Fibroblast of villous mesenchyme (primary cell): ENCODE results near the gene RAB40B. TPM values are rescaled to one million over a fixed set of nuclear protein-coding genes. Genes with fewer than 3 reads are reported as not detected.

Source experiments
- DNase-seq: peaks from one replicate; pipeline ENCODE4 v3.0.0-alpha.2; 2010; ENCODE audit warnings: low read depth
- H3K4me3 ChIP-seq: 2 replicates; pipeline ENCODE4 v1.5.1; 2011; ENCODE audit warnings: low read depth, mild to moderate bottlenecking, low read length
- CTCF ChIP-seq: IDR thresholded peaks from 2 replicates; pipeline ENCODE4 v1.5.1; 2012; ENCODE audit warnings: low read depth, mild to moderate bottlenecking, low read length; ENCODE audit not compliant: insufficient read depth
- total RNA-seq: library from RNA; depleted of rRNA; stranded (reverse); fragments of >200 nt; gene quantifications from 2 replicates; pipeline ENCODE4 v1.2.3, GENCODE V29; 2012

RAB40B gene
- total RNA-seq, 1 donor: 7.3 TPM

GRCh38 chr17:82627405-82627804, 71.1 kb downstream of the RAB40B start:
- H3K4me3 ChIP-seq: no peak overlapping the region
- no peak for DNase-seq
- TF ChIP-seq CTCF: no peak

- no peak overlapping the region for H3K4me3 ChIP-seq
- no peak for DNase-seq
- TF ChIP-seq CTCF: no peak
These were observed 74.8 kb downstream of the RAB40B start for GRCh38 chr17:82623707-82624106.

GRCh38 chr17:82619641-82620040, 78.9 kb downstream of the RAB40B start:
- no peak for TF ChIP-seq CTCF
- DNase-seq: no peak
- no peak overlapping the region for H3K4me3 ChIP-seq

GRCh38 chr17:82619211-82619610, 79.3 kb downstream of the RAB40B start:
- TF ChIP-seq CTCF: no peak
- no peak overlapping the region for H3K4me3 ChIP-seq
- DNase-seq: no peak

GRCh38 chr17:82616021-82616711, 82.3 kb downstream of the RAB40B start:
- TF ChIP-seq CTCF: no peak
- H3K4me3 ChIP-seq: no peak overlapping the region
- no peak for DNase-seq

- H3K4me3 ChIP-seq: no peak overlapping the region
- no peak for DNase-seq
- TF ChIP-seq CTCF: no peak
These were observed 83.1 kb downstream of the RAB40B start for GRCh38 chr17:82615084-82616020.
